Neural cell (in vitro differentiated cells): Measurements from ENCODE around the gene EPN1. TPM values are rescaled to one million over a fixed set of nuclear protein-coding genes. Genes with fewer than 3 reads are reported as not detected.
A peak's percentile ranks its signal among the peaks of the same experiment; 100 is the strongest.

ENCODE experiments used
- H2AFZ ChIP-seq: fragments of 200-600, 300-800 bp; sonication (generic), shearing (Covaris generic); 2 replicates; pipeline ENCODE4 v1.6.0; 2014; ENCODE audit warnings: low read depth, mild to moderate bottlenecking, antibody characterized with exemption, low read length, moderate library complexity
- H3F3A ChIP-seq: fragments of 200-600 bp; shearing (Covaris generic); 2 replicates; pipeline ENCODE4 v1.6.1; 2016; ENCODE audit warnings: mild to moderate bottlenecking, moderate library complexity, mixed read lengths, antibody characterized with exemption, low read length; ENCODE audit not compliant: insufficient read depth, poor library complexity, severe bottlenecking
- H3K27ac ChIP-seq: fragments of 200-600, 300-800 bp; sonication (generic), shearing (Covaris generic); 2 replicates; pipeline ENCODE4 v1.5.1; 2014; ENCODE audit warnings: mild to moderate bottlenecking, low read length, moderate library complexity
- H3K27me3 ChIP-seq: fragments of 300-800, 200-600 bp; sonication (generic), shearing (Covaris generic); 2 replicates; pipeline ENCODE4 v1.6.0; 2014; ENCODE audit warnings: mild to moderate bottlenecking, low read depth, low read length, moderate library complexity; ENCODE audit not compliant: insufficient read depth
- H3K36me3 ChIP-seq: fragments of 300-800, 200-600 bp; sonication (generic), shearing (Covaris generic); 2 replicates; pipeline ENCODE4 v1.5.1; 2014; ENCODE audit warnings: mild to moderate bottlenecking, antibody characterized with exemption, low read length, moderate library complexity; ENCODE audit not compliant: insufficient read depth
- H3K4me2 ChIP-seq: fragments of 300-800, 200-600 bp; sonication (generic), shearing (Covaris generic); 2 replicates; pipeline ENCODE4 v1.6.0; 2014; ENCODE audit warnings: mild to moderate bottlenecking, low read length
- H3K4me3 ChIP-seq: fragments of 300-800, 200-600 bp; sonication (generic), shearing (Covaris generic); 2 replicates; pipeline ENCODE4 v1.5.1; 2014; ENCODE audit warnings: mild to moderate bottlenecking, low read length, moderate library complexity
- H3K79me2 ChIP-seq: fragments of 200-600 bp; shearing (Covaris generic); replicated peaks from 2 replicates; pipeline ENCODE4 v1.6.0; 2014; ENCODE audit warnings: mild to moderate bottlenecking, low read length, moderate library complexity; ENCODE audit not compliant: insufficient read depth
- H3K9ac ChIP-seq: fragments of 300-800, 200-600 bp; sonication (generic), shearing (Covaris generic); 2 replicates; pipeline ENCODE4 v1.6.1; 2016; ENCODE audit warnings: mild to moderate bottlenecking, low read length, mixed read lengths
- H3K9me2 ChIP-seq: fragments of 200-600 bp; shearing (Covaris generic); 2 replicates; pipeline ENCODE4 v1.6.1; 2016; ENCODE audit warnings: mild to moderate bottlenecking, low read length, mixed read lengths; ENCODE audit not compliant: insufficient read depth
- H3K9me3 ChIP-seq: fragments of 200-600, 300-800 bp; sonication (generic), shearing (Covaris generic); 2 replicates; pipeline ENCODE4 v1.6.1; 2016; ENCODE audit warnings: mild to moderate bottlenecking, mixed run types, low read length, moderate library complexity, mixed read lengths
- H4K20me1 ChIP-seq: fragments of 200-600 bp; shearing (Covaris generic); 2 replicates; pipeline ENCODE4 v1.6.1; 2016; ENCODE audit warnings: mild to moderate bottlenecking, mixed run types; ENCODE audit not compliant: insufficient read depth
- CTCF ChIP-seq: fragments of 450-650 bp; IDR thresholded peaks from 2 replicates; pipeline ENCODE4 v1.5.1; 2014; ENCODE audit warnings: antibody characterized with exemption, mild to moderate bottlenecking, moderate library complexity; ENCODE audit not compliant: poor library complexity, severe bottlenecking
- EP300 ChIP-seq: fragments of 450-650 bp; conservative IDR thresholded peaks from 2 replicates; pipeline ENCODE4 v1.6.1; 2014; ENCODE audit warnings: antibody characterized with exemption, mild to moderate bottlenecking, moderate library complexity; ENCODE audit not compliant: poor library complexity, severe bottlenecking
- EZH2 ChIP-seq: fragments of 200-600, 300-800 bp; shearing (Covaris generic), sonication (generic); IDR thresholded peaks from 2 replicates; pipeline ENCODE4 v1.6.1; 2014; ENCODE audit warnings: antibody characterized with exemption, low read length, borderline replicate concordance, mild to moderate bottlenecking; ENCODE audit not compliant: insufficient read depth, poor library complexity, severe bottlenecking
- MXI1 ChIP-seq: fragments of 450-650 bp; conservative IDR thresholded peaks from 2 replicates; pipeline ENCODE4 v1.6.1; 2014; ENCODE audit warnings: antibody characterized with exemption, mild to moderate bottlenecking; ENCODE audit not compliant: poor library complexity, severe bottlenecking
- POLR2AphosphoS5 ChIP-seq: IDR thresholded peaks from 2 replicates; pipeline ENCODE4 v1.6.1; 2012
- RAD21 ChIP-seq: fragments of 450-650 bp; conservative IDR thresholded peaks from 2 replicates; pipeline ENCODE4 v1.6.1; 2014; ENCODE audit warnings: antibody characterized with exemption, mild to moderate bottlenecking, moderate library complexity
- REST ChIP-seq: IDR thresholded peaks from 2 replicates; pipeline ENCODE4 v1.6.1; 2012; ENCODE audit warnings: borderline replicate concordance
- SMC3 ChIP-seq: fragments of 450-650 bp; conservative IDR thresholded peaks from 2 replicates; pipeline ENCODE4 v1.6.1; 2014; ENCODE audit warnings: antibody characterized with exemption, mild to moderate bottlenecking, moderate library complexity; ENCODE audit not compliant: poor library complexity
- TAF1 ChIP-seq: IDR thresholded peaks from 2 replicates; pipeline ENCODE4 v1.6.1; 2012; ENCODE audit warnings: low read depth
- polyA plus RNA-seq: library from polyadenylated mRNA; depleted of rRNA; stranded (reverse); fragments of >200 nt; gene quantifications from 2 replicates; pipeline ENCODE4 v1.2.3, GENCODE V29; 2014

The EPN1 gene
- polyA plus RNA-seq, 1 donor from 2014 or later, result 21.0 TPM

GRCh38 chr19:55637534-55637933 lies 37.5 kb upstream of the EPN1 start:
- Histone ChIP-seq H3K9ac (no peak overlapping the region), H3K79me2 (peaks cover 35% of the 10 kb centered on the region), H3K27me3 (no peaks in the 10 kb centered on the region), H3K9me2 (no peaks in the 10 kb centered on the region), H3F3A (no peaks in the 10 kb centered on the region), H3K9me3 (no peaks in the 10 kb centered on the region), H3K4me3 (no peak overlapping the region), H3K36me3 (no peaks in the 10 kb centered on the region), H3K4me2 (no peak overlapping the region), H2AFZ (no peak overlapping the region), H4K20me1 (no peaks in the 10 kb centered on the region), H3K27ac (no peak overlapping the region)
- TF ChIP-seq EP300 (no peak), SMC3 (no peak), POLR2AphosphoS5 (no peak), REST (no peak), EZH2 (no peak), RAD21 (no peak), CTCF (no peak), MXI1 (no peak), TAF1 (no peak)

DNA sequence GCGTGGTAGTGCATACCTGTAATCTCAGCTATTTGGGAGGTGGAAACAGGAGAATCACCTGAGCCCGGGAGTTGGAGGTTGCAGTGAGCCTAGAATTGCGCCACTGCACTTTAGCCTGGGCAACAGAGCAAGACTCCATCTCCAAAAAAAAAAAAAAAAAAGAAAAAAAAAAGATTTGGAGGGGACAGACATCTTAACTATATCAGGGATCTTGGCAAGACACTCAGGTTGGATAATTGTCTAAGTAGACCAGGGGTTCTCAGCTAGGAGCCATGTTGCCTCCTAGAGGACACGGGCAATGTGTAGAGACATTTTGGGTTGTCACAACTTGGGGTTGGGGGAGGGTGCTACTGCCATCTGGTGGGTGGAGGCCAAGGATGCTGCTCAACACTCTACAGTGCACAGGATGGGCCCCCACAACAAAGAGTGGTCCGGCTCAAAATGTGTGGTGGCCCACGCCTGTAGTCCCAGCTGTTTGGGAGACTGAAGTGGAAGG lies 36.1 kb upstream of the EPN1 start:
- H3K27ac ChIP-seq, result no peak overlapping the region
- peaks cover 41% of the 10 kb centered on the region for H3K79me2 ChIP-seq

More for the DNA sequence above, 36.1 kb upstream of the EPN1 start:
- H3K36me3 ChIP-seq, result no peaks in the 10 kb centered on the region
- no peaks in the 10 kb centered on the region for H3K9me2 ChIP-seq
- no peak overlapping the region for H3K4me3 ChIP-seq
- TF ChIP-seq EZH2, result no peak
- TF ChIP-seq TAF1, result no peak
- TF ChIP-seq CTCF, result peak; percentile 65
- TF ChIP-seq POLR2AphosphoS5, result no peak
- peak; percentile 39 for TF ChIP-seq SMC3
- TF ChIP-seq MXI1, result no peak
- no peak for TF ChIP-seq REST
- TF ChIP-seq EP300, result no peak
- no peak for TF ChIP-seq RAD21
- H3K9ac ChIP-seq, result no peak overlapping the region
- H3K27me3 ChIP-seq, result no peaks in the 10 kb centered on the region
- H4K20me1 ChIP-seq, result no peaks in the 10 kb centered on the region
- no peak overlapping the region for H3K4me2 ChIP-seq
- no peak overlapping the region for H2AFZ ChIP-seq
- H3F3A ChIP-seq, result no peaks in the 10 kb centered on the region
- no peaks in the 10 kb centered on the region for H3K9me3 ChIP-seq
